Stimulated activated CD4-positive, alpha-beta T cell treated with anti-CD3 and anti-CD28 coated beads, Interleukin-15, amount 100 ng/mL, for 1 hour (primary cell): ENCODE measurements around the gene LRP1B.

Experiments
- DNase-seq, 2 donors: peaks; one replicate each; pipeline ENCODE4 v3.0.0-alpha.2; 2020; ENCODE audit warnings: low read depth in 1 of 2, low spot score in 1 of 2

LRP1B gene

GRCh38 chr2:140947236-140947635 lies 1183.6 kb downstream of the LRP1B start:
- DNase-seq, result no peak

- no peak for DNase-seq
Measured at GRCh38 chr2:140943867-140944266, 1186.9 kb downstream of the LRP1B start.

- DNase-seq, result no peak
Measured at GRCh38 chr2:140942284-140942683, 1188.5 kb downstream of the LRP1B start.

DNA sequence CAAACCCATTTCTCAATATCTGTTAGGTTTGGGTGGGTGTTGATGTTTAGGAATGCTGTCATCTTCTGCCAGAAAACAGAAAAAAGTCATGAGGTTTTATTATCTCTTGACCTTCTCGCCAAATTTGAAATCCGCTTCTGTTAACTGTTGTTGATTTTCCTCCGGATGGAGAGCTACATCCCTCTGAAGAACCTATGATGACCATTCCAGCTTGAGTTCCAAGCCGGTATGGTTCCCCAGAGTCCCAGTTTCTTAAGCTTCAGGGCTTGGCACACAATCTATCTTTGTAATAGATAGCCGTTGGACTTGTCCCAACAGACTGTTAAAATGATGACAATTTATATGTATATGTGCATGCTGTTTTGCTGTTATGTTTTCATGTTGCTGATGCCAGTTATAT lies 1201.0 kb downstream of the LRP1B start:
- DNase-seq, result no peak

DNA sequence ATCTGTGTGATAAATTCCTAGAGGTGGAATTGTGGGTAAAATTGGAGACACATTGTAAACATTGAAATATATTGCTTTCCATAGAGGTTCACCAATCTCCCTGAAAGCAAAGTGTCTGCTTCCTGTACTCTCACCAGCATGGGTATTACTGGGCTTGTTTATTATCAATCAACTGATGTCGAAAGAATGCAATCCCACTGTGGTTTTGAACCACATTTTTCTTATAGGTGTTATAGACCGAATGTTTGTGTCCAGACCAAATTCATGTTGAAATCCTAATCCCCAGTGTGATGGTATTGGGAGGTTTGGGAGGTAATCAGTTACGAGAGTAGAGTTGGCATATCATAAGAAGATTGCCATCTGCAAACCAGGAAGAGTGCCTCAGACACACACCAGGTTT lies 1212.4 kb downstream of the LRP1B start:
- no peak for DNase-seq

DNA sequence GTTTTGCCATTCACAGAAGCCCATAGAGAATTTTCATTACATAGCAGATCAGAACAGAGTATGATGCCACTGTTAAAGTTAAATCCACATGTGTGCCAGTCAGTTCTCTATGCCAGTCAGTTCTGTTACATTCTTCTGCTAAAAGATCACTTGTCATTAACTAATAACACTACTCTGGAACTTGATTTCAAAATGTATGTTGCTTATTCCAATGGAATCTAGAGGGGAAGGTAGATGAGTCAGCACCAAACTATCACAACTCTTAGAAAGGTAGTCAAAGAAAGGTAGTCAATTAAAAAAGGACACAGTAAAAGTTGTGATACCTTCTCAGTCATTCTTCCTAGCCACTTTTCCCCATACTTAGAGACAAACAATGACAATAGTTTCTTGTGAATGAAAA lies 1214.4 kb downstream of the LRP1B start:
- no peak for DNase-seq

DNA sequence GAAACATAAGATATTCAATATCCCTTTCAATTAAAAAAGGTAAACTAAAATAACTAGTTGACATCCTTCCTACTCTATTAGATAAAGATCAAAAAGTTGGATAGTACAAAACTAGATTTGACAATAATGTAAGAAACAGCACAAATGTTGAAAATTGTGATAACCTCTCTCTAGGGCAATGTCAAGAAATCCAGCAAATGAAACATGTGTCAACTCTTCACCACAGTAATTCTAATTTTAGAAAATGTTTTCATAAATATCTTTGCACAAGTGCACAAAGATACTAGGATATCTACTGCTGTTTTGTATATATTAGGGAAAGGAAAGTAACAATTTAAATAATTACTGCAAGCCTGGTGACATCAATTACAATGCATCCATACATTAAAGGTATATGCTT lies 1220.1 kb downstream of the LRP1B start:
- no peak for DNase-seq

DNA sequence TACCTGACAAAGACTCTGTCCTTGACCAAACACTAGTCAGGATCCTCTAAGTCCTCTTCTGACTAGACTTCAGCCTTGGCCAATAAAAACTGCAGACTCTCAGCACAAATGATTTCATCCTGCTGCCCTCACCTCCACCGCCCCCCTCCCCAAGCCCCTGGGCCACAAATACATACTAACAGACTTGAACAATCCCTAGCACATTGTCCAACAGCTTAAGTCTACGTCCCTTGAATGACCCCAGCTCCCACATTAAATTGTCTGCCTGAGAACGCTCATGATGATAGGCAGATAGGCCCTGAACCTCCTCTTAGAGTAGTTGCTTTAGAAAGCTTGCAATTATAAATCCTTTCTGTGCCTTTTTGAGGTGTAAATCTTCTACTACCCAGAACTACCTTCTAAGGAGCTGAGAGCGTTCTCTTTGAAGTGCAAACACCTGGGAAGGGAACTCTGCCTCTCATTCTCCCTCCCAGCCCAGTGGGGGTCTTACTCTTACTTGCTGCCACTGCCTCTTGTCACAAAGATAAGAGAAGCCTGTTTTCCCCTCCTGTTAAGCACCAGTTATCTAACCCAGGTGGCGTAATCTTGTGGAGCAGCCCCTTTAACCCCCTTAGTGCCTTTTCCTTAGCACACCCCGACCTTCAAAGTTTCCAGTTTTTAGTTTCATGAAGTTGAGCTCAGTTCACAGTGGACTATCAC lies 1225.6 kb downstream of the LRP1B start:
- DNase-seq, result no peak

- no peak for DNase-seq
Measured at GRCh38 chr2:140895378-140895777, 1235.4 kb downstream of the LRP1B start.

DNA sequence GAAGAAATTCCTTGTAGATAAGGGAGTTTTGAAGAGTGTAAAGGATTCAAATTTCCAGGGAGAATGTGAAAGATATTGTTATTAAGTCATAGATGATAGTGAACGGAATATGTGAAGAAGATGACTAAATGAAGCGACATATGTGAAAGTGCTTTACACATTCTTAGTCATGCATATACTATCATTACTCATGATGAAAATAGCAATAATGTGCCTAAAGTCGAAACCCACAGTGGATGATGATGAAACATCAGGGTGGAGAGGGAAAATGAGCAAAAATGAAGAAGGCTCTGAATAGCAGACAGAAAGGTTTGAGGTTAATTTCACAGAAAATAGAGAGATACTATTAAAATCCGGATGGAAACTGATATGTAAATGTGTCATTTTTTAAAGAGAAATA lies 1237.1 kb downstream of the LRP1B start:
- no peak for DNase-seq

- no peak for DNase-seq
Measured at GRCh38 chr2:140892911-140893637, 1237.7 kb downstream of the LRP1B start.

- no peak for DNase-seq
Measured at GRCh38 chr2:140892436-140892835, 1238.4 kb downstream of the LRP1B start.

- no peak for DNase-seq
Measured at GRCh38 chr2:140891614-140892212, 1239.1 kb downstream of the LRP1B start.

- DNase-seq, result no peak
Measured at GRCh38 chr2:140882671-140883620, 1247.9 kb downstream of the LRP1B start.

DNA sequence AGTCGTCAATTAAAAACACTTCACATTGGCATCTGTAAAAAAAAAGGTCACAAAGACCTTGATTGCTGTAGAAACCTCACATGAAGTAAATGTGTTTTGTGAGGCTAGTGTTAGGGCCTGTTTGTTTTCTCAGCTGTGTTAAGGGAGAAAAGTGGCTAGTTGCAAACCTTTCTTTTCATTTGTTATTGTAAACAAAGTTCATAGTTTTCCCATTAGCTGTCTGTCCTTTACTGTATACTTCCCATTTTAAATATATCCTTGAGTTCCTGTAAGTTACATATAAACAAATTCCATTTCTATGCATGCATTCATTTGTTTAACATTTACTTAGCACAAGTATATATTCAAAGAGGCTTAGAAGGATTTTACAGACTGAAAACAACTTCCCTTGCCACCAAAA lies 1250.2 kb downstream of the LRP1B start:
- DNase-seq, result no peak

DNA sequence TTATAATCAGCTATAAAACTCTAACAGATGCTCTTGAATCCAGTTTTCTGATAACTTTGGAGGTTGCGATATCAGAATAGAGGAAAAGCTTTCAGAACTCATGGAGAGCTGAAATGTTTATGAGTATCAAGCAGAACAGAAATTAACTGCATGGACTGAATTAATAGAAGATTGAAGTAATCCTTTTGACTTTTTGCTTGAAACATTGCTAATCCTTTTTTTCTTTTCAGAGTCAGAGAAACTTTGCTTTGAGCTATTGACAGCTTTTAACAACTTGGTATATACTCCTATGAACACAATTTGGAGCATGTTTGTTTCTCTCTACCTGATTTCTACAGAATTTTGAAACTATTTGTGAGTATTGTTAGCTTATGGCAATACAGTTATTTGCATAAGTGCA lies 1254.8 kb downstream of the LRP1B start:
- DNase-seq, result no peak

DNA sequence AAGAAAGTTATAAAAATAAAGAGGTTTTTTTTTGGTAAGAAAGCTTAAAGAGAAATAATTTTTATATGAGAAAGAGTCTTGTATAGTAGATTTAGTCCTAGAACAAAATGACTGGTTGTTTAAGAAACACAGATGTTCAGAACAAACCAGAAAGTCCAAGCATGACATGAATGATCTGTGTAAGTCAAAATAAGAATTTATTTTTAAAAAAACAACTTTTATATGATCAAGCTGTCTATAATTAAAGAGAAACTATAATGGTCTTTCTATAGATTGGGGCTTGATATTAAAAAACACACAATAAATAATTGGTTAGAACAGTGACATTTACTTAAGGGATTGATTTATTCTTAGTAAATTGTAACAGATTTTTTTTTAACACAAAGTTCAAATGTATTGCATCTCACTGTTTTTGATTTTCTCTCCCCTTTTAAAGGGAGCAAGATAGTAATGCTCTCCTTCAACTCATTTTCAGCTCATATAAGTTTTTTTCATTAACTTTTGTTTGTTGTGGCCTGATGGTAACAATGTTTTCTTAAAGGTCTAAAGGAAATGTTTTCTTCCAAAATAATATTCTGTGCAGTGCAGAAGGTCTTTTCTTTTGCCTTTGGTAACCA lies 1256.8 kb downstream of the LRP1B start:
- DNase-seq, result no peak

- DNase-seq, result no peak
Measured at GRCh38 chr2:140869925-140870324, 1260.9 kb downstream of the LRP1B start.

DNA sequence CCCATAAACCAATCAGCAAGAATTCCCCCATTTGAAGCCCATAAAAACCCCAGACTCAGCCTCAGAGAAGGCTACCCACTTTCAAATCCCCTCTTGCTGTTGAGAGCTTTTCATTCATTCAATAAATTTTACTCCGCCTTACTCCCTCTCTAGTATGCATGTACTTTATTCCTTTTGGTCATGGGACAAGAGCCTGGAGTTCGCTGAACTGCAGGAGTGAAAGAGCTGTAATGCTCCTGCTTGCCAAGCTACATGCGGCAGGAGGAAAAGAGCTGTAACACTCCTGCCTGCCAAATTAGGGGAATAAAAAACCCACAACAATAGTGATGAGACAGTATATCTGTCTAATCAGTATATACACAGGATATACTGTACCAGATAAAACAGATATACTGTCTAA lies 1261.7 kb downstream of the LRP1B start:
- DNase-seq, result no peak

- no peak for DNase-seq
Measured at GRCh38 chr2:140865837-140866236, 1265.0 kb downstream of the LRP1B start.

DNA sequence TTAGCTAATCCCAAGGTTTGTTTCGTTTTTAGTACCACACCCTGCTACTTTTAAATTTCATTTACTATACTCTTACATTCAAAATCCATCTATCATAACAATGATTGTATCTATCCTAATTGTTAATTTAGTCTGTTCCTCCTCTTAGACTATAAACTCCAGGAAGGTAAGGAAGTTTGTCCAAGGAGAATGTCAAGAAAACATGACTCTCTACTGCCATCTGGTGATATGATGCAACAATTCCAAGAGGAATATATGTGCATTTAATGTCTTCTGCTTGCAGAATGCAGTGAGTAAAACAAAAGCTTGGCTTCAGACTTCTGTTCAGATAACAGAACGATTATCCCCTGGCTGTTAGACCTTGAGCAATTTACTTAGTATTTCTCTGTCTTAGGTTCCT lies 1267.1 kb downstream of the LRP1B start:
- DNase-seq, result no peak
